ENCODE results near the gene POMP. TPM values are rescaled to one million over a fixed set of nuclear protein-coding genes. Genes with fewer than 3 reads are reported as not detected.

POMP gene
- total RNA-seq, 1 experiment from 2014 or later = 102 TPM

DNA sequence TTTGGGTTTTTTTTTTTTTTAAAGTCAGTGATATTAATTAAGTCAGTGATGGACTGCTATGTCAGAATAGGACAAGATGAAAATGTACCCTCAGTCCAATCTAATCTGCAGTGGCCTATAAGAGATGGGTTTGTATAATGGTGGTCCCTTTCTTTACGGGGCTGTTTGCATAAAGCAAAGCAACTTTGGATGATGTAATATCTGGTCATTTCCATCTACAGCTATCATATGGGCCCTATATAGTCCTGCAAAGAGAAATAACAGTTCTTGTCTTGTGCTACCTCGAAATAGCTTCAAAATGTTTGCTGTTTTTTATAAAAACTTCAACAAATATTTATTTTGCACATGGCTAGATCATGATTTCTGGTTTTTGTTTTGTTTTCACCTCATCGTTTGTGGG, 20.2 kb upstream of the POMP start:
- H3K9me3 ChIP-seq (ENCODE audit: control insufficient read depth, low read depth, low read length) = no peaks in the 10 kb centered on the region
- H3K27me3 Mint-ChIP-seq (ENCODE audit: low read depth) = no peaks in the 10 kb centered on the region
- H2BK15ac ChIP-seq (ENCODE audit: low read depth, low read length) = no peak overlapping the region
- H3K9me3 Mint-ChIP-seq = peaks cover 3% of the 10 kb centered on the region in 2 experiments; a peak in 1 of 5 replicates
- no peak overlapping the region for H2AFZ ChIP-seq (ENCODE audit: low read length)
- H3K23me2 ChIP-seq (ENCODE audit: insufficient read length, low read depth, low read length, poor library complexity, severe bottlenecking) = no peaks in the 10 kb centered on the region
- no peaks in the 10 kb centered on the region for H3K27me3 ChIP-seq (ENCODE audit: insufficient read depth, low read length)
- no peak overlapping the region for H3K9ac ChIP-seq (ENCODE audit: extremely low read depth, insufficient read length, low read length)
- no peak for DNase-seq
- no peak overlapping the region for H2BK120ac ChIP-seq (ENCODE audit: low read depth, low read length, poor library complexity, severe bottlenecking)
- no peak overlapping the region for H3K56ac ChIP-seq (ENCODE audit: insufficient read length, low read depth, low read length)
- H3K14ac ChIP-seq (ENCODE audit: insufficient read depth, low read length) = no peak overlapping the region
- no peak overlapping the region for H3K23ac ChIP-seq (ENCODE audit: insufficient read length, low read depth, low read length)
- no peak overlapping the region for H3K18ac ChIP-seq (ENCODE audit: insufficient read length, low read depth, low read length)
- H2BK12ac ChIP-seq (ENCODE audit: insufficient read length, low read depth, low read length) = no peak overlapping the region
- H4K20me1 ChIP-seq (ENCODE audit: control insufficient read depth, insufficient read depth, insufficient read length) = no peaks in the 10 kb centered on the region
- H2BK5ac ChIP-seq (ENCODE audit: insufficient read length, low read length) = no peak overlapping the region
- H4K5ac ChIP-seq (ENCODE audit: insufficient read length, low read depth, low read length) = no peak overlapping the region
- H3K79me1 ChIP-seq (ENCODE audit: insufficient read depth, low read depth, low read length, poor library complexity, severe bottlenecking) = no peaks in the 10 kb centered on the region
- no peak overlapping the region for H3K27ac ChIP-seq (ENCODE audit: insufficient read length, low read depth, low read length)
- no peak overlapping the region for H2BK20ac ChIP-seq (ENCODE audit: low read depth, low read length, poor library complexity, severe bottlenecking)
- H3T11ph ChIP-seq (ENCODE audit: low read length) = no peak overlapping the region
- H3K4me1 Mint-ChIP-seq = peaks cover 16 to 17% of the 10 kb centered on the region in 2 experiments
- TF ChIP-seq, protein P1, sequence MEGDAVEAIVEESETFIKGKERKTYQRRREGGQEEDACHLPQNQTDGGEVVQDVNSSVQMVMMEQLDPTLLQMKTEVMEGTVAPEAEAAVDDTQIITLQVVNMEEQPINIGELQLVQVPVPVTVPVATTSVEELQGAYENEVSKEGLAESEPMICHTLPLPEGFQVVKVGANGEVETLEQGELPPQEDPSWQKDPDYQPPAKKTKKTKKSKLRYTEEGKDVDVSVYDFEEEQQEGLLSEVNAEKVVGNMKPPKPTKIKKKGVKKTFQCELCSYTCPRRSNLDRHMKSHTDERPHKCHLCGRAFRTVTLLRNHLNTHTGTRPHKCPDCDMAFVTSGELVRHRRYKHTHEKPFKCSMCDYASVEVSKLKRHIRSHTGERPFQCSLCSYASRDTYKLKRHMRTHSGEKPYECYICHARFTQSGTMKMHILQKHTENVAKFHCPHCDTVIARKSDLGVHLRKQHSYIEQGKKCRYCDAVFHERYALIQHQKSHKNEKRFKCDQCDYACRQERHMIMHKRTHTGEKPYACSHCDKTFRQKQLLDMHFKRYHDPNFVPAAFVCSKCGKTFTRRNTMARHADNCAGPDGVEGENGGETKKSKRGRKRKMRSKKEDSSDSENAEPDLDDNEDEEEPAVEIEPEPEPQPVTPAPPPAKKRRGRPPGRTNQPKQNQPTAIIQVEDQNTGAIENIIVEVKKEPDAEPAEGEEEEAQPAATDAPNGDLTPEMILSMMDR (conservative IDR thresholded peaks at IDR 0.05) = no peak
- H3K4me1 ChIP-seq (ENCODE audit: insufficient read depth, low read length) = no peaks in the 10 kb centered on the region
- no peaks in the 10 kb centered on the region for H3K79me2 ChIP-seq (ENCODE audit: insufficient read depth, low read length)
- H3K36me3 Mint-ChIP-seq (ENCODE audit: insufficient read depth in 1 of 3, low read depth in 3 of 3) = no peaks in the 10 kb centered on the region; a peak in 1 of 7 replicates
- no peak overlapping the region for H3K4me3 Mint-ChIP-seq
- WGBS (ENCODE audit: extremely low coverage, insufficient read length, low lambda C conversion rate) = no CpG with 5 or more reads among the region's 3 CpGs
- H3K4ac ChIP-seq (ENCODE audit: low read depth, low read length) = no peak overlapping the region
- H3K4me2 ChIP-seq (ENCODE audit: insufficient read depth, insufficient read length, low read length) = no peak overlapping the region
- no peak overlapping the region for H4K8ac ChIP-seq (replicated peaks; ENCODE audit: insufficient read length, low read depth, low read length)
- H4K91ac ChIP-seq (ENCODE audit: insufficient read length, low read depth, low read length) = no peak overlapping the region
- H3K27ac Mint-ChIP-seq = no peak overlapping the region
- no peak overlapping the region for H2AK5ac ChIP-seq (ENCODE audit: insufficient read length, low read length)

All from H9 (cell line).